Mesenchymal stem cell (in vitro differentiated cells and primary cell): Measurements from ENCODE around the gene SCD.

Experiments used
- DNase-seq: peaks from one replicate; pipeline ENCODE4 v3.0.0-alpha.2; 2013
- H2AFZ ChIP-seq: one replicate; pipeline ENCODE4 v1.6.1; 2013; ENCODE audit warnings: low read depth, mild to moderate bottlenecking, control low read depth, inconsistent platforms, low read length, moderate library complexity
- H2AK5ac ChIP-seq: 2 replicates; pipeline ENCODE4 v1.6.1; 2013; ENCODE audit warnings: low read length, moderate library complexity, mild to moderate bottlenecking, inconsistent platforms; ENCODE audit not compliant: severe bottlenecking
- H2BK120ac ChIP-seq: one replicate; pipeline ENCODE4 v1.6.1; 2013; ENCODE audit warnings: low read depth, mild to moderate bottlenecking, inconsistent platforms, low read length, moderate library complexity
- H2BK12ac ChIP-seq, 2 experiments: one replicate each; pipeline ENCODE4 v1.6.1; 2013; ENCODE audit warnings: inconsistent platforms in 2 of 2, low read length in 2 of 2, mild to moderate bottlenecking in 2 of 2, moderate library complexity in 2 of 2, control low read depth in 1 of 2
- H2BK15ac ChIP-seq: one replicate; pipeline ENCODE4 v1.6.1; 2013; ENCODE audit warnings: mild to moderate bottlenecking, low read depth, inconsistent platforms; ENCODE audit not compliant: poor library complexity, severe bottlenecking
- H2BK5ac ChIP-seq: 2 replicates; pipeline ENCODE4 v1.6.1; 2013; ENCODE audit warnings: low read depth, mild to moderate bottlenecking, low read length, control low read depth, inconsistent platforms; ENCODE audit not compliant: poor library complexity, severe bottlenecking
- H3K14ac ChIP-seq, 2 experiments: one replicate each; pipeline ENCODE4 v1.6.1; 2013; ENCODE audit warnings: inconsistent platforms in 2 of 2, low read length in 2 of 2, control low read depth in 1 of 2, mild to moderate bottlenecking in 1 of 2, moderate library complexity in 1 of 2
- H3K18ac ChIP-seq, 2 experiments: one replicate each; pipeline ENCODE4 v1.6.1; 2013; ENCODE audit warnings: inconsistent platforms in 2 of 2, low read length in 2 of 2, control low read depth in 1 of 2, low read depth in 1 of 2, mild to moderate bottlenecking in 1 of 2
- H3K23ac ChIP-seq, 2 experiments: one replicate each; pipeline ENCODE4 v1.6.1; 2013; ENCODE audit warnings: inconsistent platforms in 2 of 2, low read length in 2 of 2, mild to moderate bottlenecking in 2 of 2, moderate library complexity in 2 of 2, control low read depth in 1 of 2
- H3K27ac ChIP-seq: 2 replicates; pipeline ENCODE4 v1.5.1; 2013; ENCODE audit warnings: mild to moderate bottlenecking, moderate library complexity, low read length, control low read depth, inconsistent platforms; ENCODE audit not compliant: poor library complexity, severe bottlenecking
- H3K27me3 ChIP-seq, 2 experiments: 2 replicates each; pipeline versions ENCODE4 v1.6.1 to v1.7.0; 2013; ENCODE audit warnings: low read length in 2 of 2, mild to moderate bottlenecking in 2 of 2, moderate library complexity in 2 of 2, control low read depth in 1 of 2, inconsistent platforms in 1 of 2; ENCODE audit not compliant: control insufficient read depth in 1 of 2, insufficient read depth in 1 of 2
- H3K36me3 ChIP-seq, 2 experiments: 2 replicates each; pipeline versions ENCODE4 v1.6.1 to v1.7.0; 2013; ENCODE audit warnings: low read length in 2 of 2, control low read depth in 1 of 2, inconsistent platforms in 1 of 2, low read depth in 1 of 2, mild to moderate bottlenecking in 1 of 2; ENCODE audit not compliant: insufficient read depth in 2 of 2, control insufficient read depth in 1 of 2
- H3K4ac ChIP-seq, 2 experiments: one replicate each; pipeline ENCODE4 v1.6.1; 2013; ENCODE audit warnings: inconsistent platforms in 2 of 2, low read length in 2 of 2, mild to moderate bottlenecking in 2 of 2, moderate library complexity in 2 of 2, control low read depth in 1 of 2, low read depth in 1 of 2
- H3K4me1 ChIP-seq: 2 replicates; pipeline ENCODE4 v1.6.1; 2013; ENCODE audit warnings: low read depth, low read length, control low read depth; ENCODE audit not compliant: control insufficient read depth, insufficient read depth
- H3K4me2 ChIP-seq: 2 replicates; pipeline ENCODE4 v1.6.1; 2013; ENCODE audit warnings: low read length, mild to moderate bottlenecking, inconsistent platforms; ENCODE audit not compliant: poor library complexity, severe bottlenecking
- H3K4me3 ChIP-seq, 2 experiments: 2 replicates each; pipeline versions ENCODE4 v1.5.1 to v1.7.0; 2013; ENCODE audit warnings: low read length in 2 of 2, mild to moderate bottlenecking in 2 of 2, control low read depth in 1 of 2, low read depth in 1 of 2; ENCODE audit not compliant: insufficient read depth in 1 of 2
- H3K79me1 ChIP-seq: replicated peaks from 2 replicates; pipeline ENCODE4 v1.6.1; 2013; ENCODE audit warnings: mild to moderate bottlenecking, control low read depth, low read length, inconsistent platforms; ENCODE audit not compliant: poor library complexity, severe bottlenecking
- H3K9ac ChIP-seq: 2 replicates; pipeline ENCODE4 v1.7.0; 2013; ENCODE audit warnings: mild to moderate bottlenecking, low read length, moderate library complexity
- H3K9me3 ChIP-seq: 2 replicates; pipeline ENCODE4 v1.7.0; 2013; ENCODE audit warnings: mild to moderate bottlenecking, low read length; ENCODE audit not compliant: control insufficient read depth
- H4K8ac ChIP-seq: one replicate; pipeline ENCODE4 v1.6.1; 2013; ENCODE audit warnings: inconsistent platforms, mild to moderate bottlenecking, low read length, moderate library complexity
- H4K91ac ChIP-seq: one replicate; pipeline ENCODE4 v1.6.1; 2013; ENCODE audit warnings: mild to moderate bottlenecking, low read length, inconsistent platforms
- WGBS: methylation state at CpG from one replicate; pipeline ENCODE4 v1.1.7; 2013; ENCODE audit warnings: mixed read lengths; 5-methylcytosine and 5-hydroxymethylcytosine counted together

SCD gene

GRCh38 chr10:100339236-100339635 is 7.8 kb upstream of the SCD start:
- Histone ChIP-seq H3K36me3 (no peaks in the 10 kb centered on the region), H3K27me3 (peaks cover 5 to 39% of the 10 kb centered on the region in 2 experiments), H3K79me1 (no peaks in the 10 kb centered on the region), H2BK15ac (peak overlapping the region; percentile 77), H3K27ac (no peak overlapping the region), H3K18ac (peak overlapping the region in 1 of 2 experiments; percentile 50), H3K14ac (no peak overlapping the region), H3K4me3 (no peak overlapping the region), H3K23ac (no peak overlapping the region), H3K4me1 (peaks cover 8% of the 10 kb centered on the region), H4K91ac (peak overlapping the region; percentile 27), H2BK12ac (peak overlapping the region; percentile 38 to 85), H4K8ac (no peak overlapping the region), H2BK5ac (no peak overlapping the region), H3K4me2 (no peak overlapping the region), H2AK5ac (no peak overlapping the region), H2BK120ac (no peak overlapping the region), H3K9me3 (no peaks in the 10 kb centered on the region), H3K4ac (peak overlapping the region in 1 of 2 experiments; percentile 75), H3K9ac (no peak overlapping the region), H2AFZ (no peak overlapping the region)
- 70% methylated on average over 4 of the region's 5 CpGs for WGBS
- DNase-seq = no peak

GRCh38 chr10:100340948-100341847 is 5.8 kb upstream of the SCD start:
- Histone ChIP-seq H2AK5ac (no peak overlapping the region), H3K18ac (peak overlapping the region in 1 of 2 experiments; percentile 67), H2BK15ac (no peak overlapping the region), H3K36me3 (no peaks in the 10 kb centered on the region), H3K4ac (peak overlapping the region in 1 of 2 experiments; percentile 3), H3K23ac (no peak overlapping the region), H2BK12ac (peak overlapping the region; percentile 83 to 85), H4K8ac (peak overlapping the region; percentile 29), H3K14ac (peak overlapping the region in 1 of 2 experiments; percentile 45), H2BK5ac (no peak overlapping the region), H3K4me1 (peaks cover 13% of the 10 kb centered on the region), H4K91ac (peak overlapping the region; percentile 76), H3K4me2 (no peak overlapping the region), H3K4me3 (no peak overlapping the region), H3K9ac (no peak overlapping the region), H3K27me3 (peaks cover 0 to 22% of the 10 kb centered on the region in 2 experiments), H2BK120ac (no peak overlapping the region), H2AFZ (no peak overlapping the region), H3K9me3 (no peaks in the 10 kb centered on the region), H3K27ac (no peak overlapping the region), H3K79me1 (no peaks in the 10 kb centered on the region)
- DNase-seq = no peak
- WGBS = 79% methylated on average over 11 of the region's 12 CpGs

- Histone ChIP-seq H2AFZ (peak overlapping the region; percentile 36), H3K9ac (no peak overlapping the region), H3K14ac (no peak overlapping the region), H3K79me1 (no peaks in the 10 kb centered on the region), H2AK5ac (no peak overlapping the region), H3K23ac (no peak overlapping the region), H3K9me3 (no peaks in the 10 kb centered on the region), H3K36me3 (no peaks in the 10 kb centered on the region), H2BK5ac (no peak overlapping the region), H4K91ac (peak overlapping the region; percentile 81), H3K4me3 (no peak overlapping the region), H3K4ac (peak overlapping the region in 1 of 2 experiments; percentile 5), H3K27ac (no peak overlapping the region), H3K18ac (peak overlapping the region in 1 of 2 experiments; percentile 88), H3K27me3 (peaks cover 0 to 17% of the 10 kb centered on the region in 2 experiments), H2BK15ac (peak overlapping the region; percentile 29), H2BK12ac (peak overlapping the region in 1 of 2 experiments; percentile 89), H2BK120ac (peak overlapping the region; percentile 21), H4K8ac (peak overlapping the region; percentile 76), H3K4me2 (no peak overlapping the region), H3K4me1 (peaks cover 15% of the 10 kb centered on the region)
- DNase-seq = peak; percentile 76
- WGBS = 40% methylated on average over 7 of the region's 9 CpGs
Observed at GRCh38 chr10:100341953-100342626, 4.9 kb upstream of the SCD start.

GRCh38 chr10:100342627-100342972 is 4.4 kb upstream of the SCD start:
- Histone ChIP-seq H3K27me3 (peaks cover 0 to 17% of the 10 kb centered on the region in 2 experiments), H2BK12ac (peak overlapping the region; percentile 75 to 89), H2BK15ac (no peak overlapping the region), H3K9me3 (no peaks in the 10 kb centered on the region), H2BK120ac (no peak overlapping the region), H4K91ac (no peak overlapping the region), H3K4me3 (no peak overlapping the region), H3K9ac (no peak overlapping the region), H3K14ac (no peak overlapping the region), H2AK5ac (no peak overlapping the region), H2BK5ac (no peak overlapping the region), H4K8ac (no peak overlapping the region), H3K27ac (no peak overlapping the region), H3K4me2 (no peak overlapping the region), H3K18ac (no peak overlapping the region), H3K23ac (no peak overlapping the region), H2AFZ (no peak overlapping the region), H3K4ac (no peak overlapping the region), H3K36me3 (no peaks in the 10 kb centered on the region), H3K4me1 (peaks cover 15% of the 10 kb centered on the region), H3K79me1 (no peaks in the 10 kb centered on the region)
- DNase-seq = no peak
- 84% methylated on average over 7 of the region's 7 CpGs for WGBS
